PFSK-1 (cell line): ENCODE measurements around the gene PEX26.

Source experiments
- FOXP2 ChIP-seq: optimal IDR thresholded peaks from 2 replicates; pipeline ENCODE3; 2011; ENCODE audit warnings: borderline replicate concordance, control low read depth, inconsistent platforms; ENCODE audit not compliant: insufficient read depth; ENCODE audit errors: extremely low read length, extremely low read depth
- POLR2AphosphoS5 ChIP-seq: IDR thresholded peaks from 2 replicates; pipeline ENCODE4 v1.6.1; 2012; ENCODE audit warnings: low read depth, mild to moderate bottlenecking, control low read depth, low read length, moderate library complexity
- REST ChIP-seq, 2 experiments: IDR thresholded peaks; 2 replicates each; pipeline versions ENCODE4 v1.6.1 to v1.8.0; 2011 to 2012; ENCODE audit warnings: low read depth in 2 of 2, low read length in 2 of 2, control low read depth in 1 of 2, inconsistent platforms in 1 of 2, mild to moderate bottlenecking in 1 of 2, moderate library complexity in 1 of 2; ENCODE audit not compliant: insufficient read depth in 1 of 2
- SIN3A ChIP-seq: IDR thresholded peaks from 2 replicates; pipeline ENCODE4 v1.6.1; 2012; ENCODE audit warnings: mild to moderate bottlenecking, low read length, moderate library complexity, borderline replicate concordance; ENCODE audit not compliant: insufficient read depth
- TAF1 ChIP-seq: IDR thresholded peaks from 2 replicates; pipeline ENCODE4 v1.6.1; 2012; ENCODE audit warnings: low read length, control low read depth, borderline replicate concordance; ENCODE audit not compliant: insufficient read depth

Gene PEX26

DNA sequence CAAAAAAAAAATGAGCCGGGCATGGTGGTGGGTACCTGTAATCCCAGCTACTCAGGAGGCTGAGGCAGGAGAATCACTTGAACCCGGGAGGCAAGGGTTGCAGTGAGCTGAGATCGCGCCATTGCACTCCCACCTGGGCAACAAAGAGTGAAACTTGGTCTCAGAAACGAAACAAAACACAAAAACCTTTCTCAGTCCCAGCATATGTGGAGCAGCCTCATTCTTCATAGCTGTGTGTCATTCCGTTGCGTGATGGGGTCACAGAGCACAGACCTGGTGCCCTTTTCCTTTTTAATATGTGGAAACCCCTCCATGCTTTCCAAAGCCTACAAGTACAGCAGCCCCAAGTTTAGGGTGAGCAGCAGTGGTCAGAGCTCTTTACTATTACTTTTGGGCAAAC lies 13.7 kb downstream of the PEX26 start:
- TF ChIP-seq TAF1 (no peak), REST (IDR thresholded peaks at IDR 0.05; ENCODE audit: insufficient read depth in 1 of 2, low read depth in 2 of 2, low read length in 2 of 2) (no peak), POLR2AphosphoS5 (no peak), SIN3A (no peak), FOXP2 (no peak)

GRCh38 chr22:18091916-18092526 lies 14.2 kb downstream of the PEX26 start:
- TF ChIP-seq SIN3A: no peak
- TF ChIP-seq FOXP2: no peak
- no peak for TF ChIP-seq POLR2AphosphoS5
- TF ChIP-seq TAF1: no peak
- TF ChIP-seq REST (IDR thresholded peaks at IDR 0.05; ENCODE audit: insufficient read depth in 1 of 2, low read depth in 2 of 2, low read length in 2 of 2): no peak

DNA sequence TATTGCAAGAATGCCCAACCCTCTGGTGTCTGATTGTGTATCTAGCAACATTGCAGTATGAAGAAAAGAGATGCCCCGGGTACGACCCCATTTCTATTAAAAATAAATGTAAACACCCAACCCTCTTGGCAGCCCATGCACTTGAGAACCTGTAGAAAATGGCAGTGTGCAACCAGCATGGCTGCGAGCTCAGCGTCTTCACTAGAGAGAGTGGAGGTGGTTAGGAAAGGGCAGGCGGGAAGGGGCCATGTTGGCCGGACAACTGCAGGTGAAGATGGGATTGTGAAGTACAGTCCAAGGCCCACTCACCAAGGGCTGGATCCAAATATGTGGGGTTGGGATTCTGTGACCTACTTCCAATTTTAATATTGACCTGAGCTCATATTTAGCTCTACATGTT lies 15.9 kb downstream of the PEX26 start:
- TF ChIP-seq SIN3A (no peak), FOXP2 (no peak), TAF1 (no peak), POLR2AphosphoS5 (no peak), REST (IDR thresholded peaks at IDR 0.05; ENCODE audit: insufficient read depth in 1 of 2, low read depth in 2 of 2, low read length in 2 of 2) (no peak)

DNA sequence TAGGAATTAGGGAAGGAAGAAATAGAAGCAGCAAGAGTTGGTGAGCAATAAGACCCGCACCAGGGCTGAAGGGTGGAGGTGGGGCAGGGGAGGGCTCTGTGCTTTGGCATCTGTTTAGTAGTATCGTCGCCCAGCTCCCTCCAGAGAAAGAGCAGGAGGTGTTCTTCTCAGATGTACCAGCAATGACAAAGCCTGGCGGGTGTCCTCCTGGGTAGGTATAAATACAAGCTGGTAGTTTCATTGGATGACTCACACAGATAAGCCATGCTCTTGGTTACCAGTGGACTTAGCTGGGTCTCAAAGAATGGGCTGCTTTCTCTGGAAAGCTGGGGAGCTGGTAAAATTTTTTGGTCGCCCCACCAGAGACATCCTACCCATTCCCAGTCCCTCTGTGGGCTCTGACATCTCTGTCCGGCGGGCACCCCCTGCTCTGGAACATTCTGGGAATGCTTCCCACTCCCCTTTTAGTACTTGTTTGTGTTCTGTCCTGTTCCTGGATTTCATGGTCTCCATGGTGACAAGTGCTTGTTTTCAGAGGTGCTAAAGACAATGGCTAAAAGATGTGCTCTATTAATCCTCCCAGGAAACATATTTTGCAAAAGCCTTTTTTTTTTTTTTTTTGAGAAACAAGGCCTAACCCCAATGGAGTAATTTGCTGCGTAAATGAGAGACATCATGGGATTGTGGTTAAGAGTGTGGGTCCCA lies 17.5 kb downstream of the PEX26 start:
- TF ChIP-seq SIN3A (no peak), FOXP2 (no peak), REST (IDR thresholded peaks at IDR 0.05; ENCODE audit: insufficient read depth in 1 of 2, low read depth in 2 of 2, low read length in 2 of 2) (no peak), TAF1 (no peak), POLR2AphosphoS5 (no peak)

DNA sequence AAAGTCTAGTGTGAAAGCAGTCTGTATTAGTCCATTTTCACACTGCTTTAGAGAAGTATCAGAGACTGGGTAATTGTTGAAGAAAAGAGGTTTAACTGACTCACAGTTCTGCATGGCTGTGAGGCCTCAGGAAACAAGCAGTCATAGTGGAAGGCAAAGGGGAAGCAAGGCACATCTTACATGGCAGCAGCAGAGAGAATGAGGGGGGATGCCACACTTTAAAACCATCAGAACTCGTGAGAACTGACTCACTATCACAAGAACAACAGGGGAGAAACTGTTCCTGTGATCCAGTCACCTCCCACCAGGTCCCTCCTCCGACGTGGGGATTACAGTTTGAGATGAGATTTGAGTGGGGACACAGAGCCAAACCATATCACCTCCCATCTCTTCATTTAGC lies 19.0 kb downstream of the PEX26 start:
- no peak for TF ChIP-seq SIN3A
- no peak for TF ChIP-seq TAF1
- TF ChIP-seq POLR2AphosphoS5: no peak
- no peak for TF ChIP-seq REST (IDR thresholded peaks at IDR 0.05; ENCODE audit: insufficient read depth in 1 of 2, low read depth in 2 of 2, low read length in 2 of 2)
- TF ChIP-seq FOXP2: no peak
